Right forelimb (tissue), 1 donor: ENCODE data around the gene ACAD8.
A peak's percentile ranks its signal among the peaks of the same experiment; 100 is the strongest.
"Not testable (repeated sequence)": the region's sequence is repeated elsewhere in the genome, so short reads cannot be mapped to it uniquely, and the experiment has no call there.

Experiments
- DNase-seq: peaks from one replicate; pipeline ENCODE4 v3.0.0-alpha.2; 2018

ACAD8 gene

GRCh38 chr11:134240592-134240991 lies 12.8 kb upstream of the ACAD8 start:
- no peak for DNase-seq

GRCh38 chr11:134242376-134242775 lies 11.0 kb upstream of the ACAD8 start:
- DNase-seq, result no peak

GRCh38 chr11:134243913-134244312 lies 9.5 kb upstream of the ACAD8 start:
- DNase-seq, result no peak

GRCh38 chr11:134244593-134244992 lies 8.8 kb upstream of the ACAD8 start:
- no peak for DNase-seq

GRCh38 chr11:134245434-134245833 lies 7.9 kb upstream of the ACAD8 start:
- no peak for DNase-seq

GRCh38 chr11:134246100-134246499 lies 7.3 kb upstream of the ACAD8 start:
- no peak for DNase-seq

- no peak for DNase-seq
Observed at GRCh38 chr11:134246678-134247077, 6.7 kb upstream of the ACAD8 start.

- DNase-seq, result no peak
Observed at GRCh38 chr11:134248910-134249480, 4.4 kb upstream of the ACAD8 start.

- no peak for DNase-seq
Observed at GRCh38 chr11:134250246-134250645, 3.1 kb upstream of the ACAD8 start.

GRCh38 chr11:134250675-134251074 lies 2.7 kb upstream of the ACAD8 start:
- no peak for DNase-seq

- DNase-seq, result peak; percentile 58
Observed at GRCh38 chr11:134252346-134253187, 801 bp upstream of the ACAD8 start.

- DNase-seq, result no peak
Observed at GRCh38 chr11:134254433-134255183, 1.2 kb downstream of the ACAD8 start.

- DNase-seq, result not testable (repeated sequence)
Observed at GRCh38 chr11:134255184-134255561, 1.8 kb downstream of the ACAD8 start.

GRCh38 chr11:134257101-134257500 lies 3.7 kb downstream of the ACAD8 start:
- no peak for DNase-seq

GRCh38 chr11:134258577-134258976 lies 5.2 kb downstream of the ACAD8 start:
- no peak for DNase-seq

GRCh38 chr11:134260503-134260902 lies 7.1 kb downstream of the ACAD8 start:
- no peak for DNase-seq

- no peak for DNase-seq
Observed at GRCh38 chr11:134260983-134261382, 7.6 kb downstream of the ACAD8 start.

- no peak for DNase-seq
Observed at GRCh38 chr11:134261626-134262488, 8.5 kb downstream of the ACAD8 start.

- DNase-seq, result no peak
Observed at GRCh38 chr11:134264966-134265764, 11.8 kb downstream of the ACAD8 start.

GRCh38 chr11:134266440-134266839 lies 13.1 kb downstream of the ACAD8 start:
- DNase-seq, result no peak

- DNase-seq, result no peak
Observed at GRCh38 chr11:134266841-134267251, 13.5 kb downstream of the ACAD8 start.

- DNase-seq, result no peak
Observed at GRCh38 chr11:134267461-134267860, 14.1 kb downstream of the ACAD8 start.
